A673 (cell line): Measurements from ENCODE around the gene GRIN2D. TPM values are rescaled to one million over a fixed set of nuclear protein-coding genes. Genes with fewer than 3 reads are reported as not detected.

ENCODE experiments used
- BruUV-seq: library from RNA; stranded (reverse); fragments of 400-500 nt; replicated peaks from 2 replicates; lab custom pipeline; 2021; lab: Mats Ljungman, UMichigan
- CTCF ChIA-PET: fragments of 300-600 bp; sonication (Branson Sonifier 250); formaldehyde crosslinking; loops from one replicate; lab custom pipeline; 2022; ENCODE audit warnings: antibody characterized with exemption; lab: Charles Lee
- POLR2A ChIA-PET: fragments of 300-600 bp; sonication (Branson Sonifier 250); formaldehyde crosslinking; loops from one replicate; lab custom pipeline; 2022; ENCODE audit warnings: antibody characterized with exemption; ENCODE audit not compliant: low non-redundant PET; lab: Charles Lee
- DNase-seq: peaks from one replicate; pipeline ENCODE4 v3.0.0-alpha.2; 2015; ENCODE audit warnings: low spot score
- H3K27ac ChIP-seq: fragments of 200-600 bp; sonication (generic); 2 replicates; pipeline ENCODE4 v1.5.1; 2016; ENCODE audit warnings: mixed run types, low read depth, mild to moderate bottlenecking, mixed read lengths, antibody characterized with exemption, low read length; ENCODE audit not compliant: poor library complexity, severe bottlenecking
- H3K27me3 ChIP-seq: fragments of 200-600 bp; sonication (generic); replicated peaks from 2 replicates; pipeline ENCODE4 v1.6.1; 2017; ENCODE audit warnings: mixed run types, low read depth, mild to moderate bottlenecking, mixed read lengths, antibody characterized with exemption, low read length; ENCODE audit not compliant: insufficient read depth, poor library complexity
- H3K36me3 ChIP-seq: fragments of 200-600 bp; sonication (generic); 2 replicates; pipeline ENCODE4 v1.6.1; 2016; ENCODE audit warnings: mixed run types, mild to moderate bottlenecking, mixed read lengths, antibody characterized with exemption, low read length; ENCODE audit not compliant: insufficient read depth, poor library complexity, severe bottlenecking
- H3K4me1 ChIP-seq: fragments of 200-600 bp; sonication (generic); 2 replicates; pipeline ENCODE4 v1.6.1; 2017; ENCODE audit warnings: mixed run types, mild to moderate bottlenecking, mixed read lengths, antibody characterized with exemption, low read length; ENCODE audit not compliant: insufficient read depth, poor library complexity, severe bottlenecking
- H3K4me3 ChIP-seq: fragments of 200-600 bp; sonication (generic); 2 replicates; pipeline ENCODE4 v1.5.1; 2016; ENCODE audit warnings: low read depth, mixed run types, mild to moderate bottlenecking, mixed read lengths, low read length; ENCODE audit not compliant: poor library complexity, severe bottlenecking
- H3K9me3 ChIP-seq: fragments of 200-600 bp; sonication (generic); 2 replicates; pipeline ENCODE4 v1.6.1; 2016; ENCODE audit warnings: mixed run types, low read depth, mild to moderate bottlenecking, mixed read lengths, antibody characterized with exemption, low read length; ENCODE audit not compliant: poor library complexity, severe bottlenecking
- EZH2 ChIP-seq: fragments of 200-600 bp; sonication (generic); IDR thresholded peaks from 2 replicates; pipeline ENCODE4 v1.6.1; 2017; ENCODE audit warnings: borderline replicate concordance, low read depth, mild to moderate bottlenecking, mixed read lengths, antibody characterized with exemption, low read length; ENCODE audit not compliant: poor library complexity, severe bottlenecking
- intact Hi-C: fragments of 100-400 bp; cut with micrococcal nuclease; formaldehyde crosslinking; loops from one replicate; pipeline ENCODE4 v1.10.0; 2022; ENCODE audit not compliant: unreplicated experiment
- total RNA-seq: library from RNA; stranded (reverse); gene quantifications from 2 replicates; pipeline ENCODE4 v1.2.3, GENCODE V29; 2021
- TF ChIP-seq, protein P1 (sequence below): fragments of 300-800, 200-600 bp; sonication (generic); conservative IDR thresholded peaks from 2 replicates; pipeline ENCODE4 v1.5.1; 2017; ENCODE audit warnings: low read depth, mild to moderate bottlenecking, antibody characterized with exemption, low read length, moderate library complexity, mixed read lengths

GRIN2D gene
- total RNA-seq, 1 experiment from 2014 or later, result 10.4 TPM

DNA sequence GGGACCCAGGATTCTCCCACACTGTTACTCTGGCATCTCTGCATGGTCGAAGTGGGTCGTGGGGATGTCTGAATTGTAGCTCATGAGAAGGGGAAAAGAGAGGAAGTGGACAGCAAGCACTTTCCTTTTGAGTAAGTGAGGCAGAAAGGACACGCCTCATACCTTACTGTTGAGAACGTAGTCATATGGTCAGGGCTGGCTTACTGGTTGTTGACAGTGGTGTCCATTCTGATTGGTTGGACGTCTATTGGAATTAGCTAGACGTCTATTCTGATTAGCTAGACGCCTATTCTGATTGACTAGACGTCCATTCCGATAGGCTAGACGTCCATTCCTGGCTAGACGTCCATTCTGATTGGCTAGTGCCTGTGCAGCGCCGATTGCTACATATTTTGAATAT, 12.4 kb downstream of the GRIN2D start:
- no peaks in the 10 kb centered on the region for H3K27me3 ChIP-seq
- ChIA-PET CTCF (no interaction called here), POLR2A (no interaction called here)
- TF ChIP-seq EZH2, result no peak
- TF ChIP-seq, protein P1, sequence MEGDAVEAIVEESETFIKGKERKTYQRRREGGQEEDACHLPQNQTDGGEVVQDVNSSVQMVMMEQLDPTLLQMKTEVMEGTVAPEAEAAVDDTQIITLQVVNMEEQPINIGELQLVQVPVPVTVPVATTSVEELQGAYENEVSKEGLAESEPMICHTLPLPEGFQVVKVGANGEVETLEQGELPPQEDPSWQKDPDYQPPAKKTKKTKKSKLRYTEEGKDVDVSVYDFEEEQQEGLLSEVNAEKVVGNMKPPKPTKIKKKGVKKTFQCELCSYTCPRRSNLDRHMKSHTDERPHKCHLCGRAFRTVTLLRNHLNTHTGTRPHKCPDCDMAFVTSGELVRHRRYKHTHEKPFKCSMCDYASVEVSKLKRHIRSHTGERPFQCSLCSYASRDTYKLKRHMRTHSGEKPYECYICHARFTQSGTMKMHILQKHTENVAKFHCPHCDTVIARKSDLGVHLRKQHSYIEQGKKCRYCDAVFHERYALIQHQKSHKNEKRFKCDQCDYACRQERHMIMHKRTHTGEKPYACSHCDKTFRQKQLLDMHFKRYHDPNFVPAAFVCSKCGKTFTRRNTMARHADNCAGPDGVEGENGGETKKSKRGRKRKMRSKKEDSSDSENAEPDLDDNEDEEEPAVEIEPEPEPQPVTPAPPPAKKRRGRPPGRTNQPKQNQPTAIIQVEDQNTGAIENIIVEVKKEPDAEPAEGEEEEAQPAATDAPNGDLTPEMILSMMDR, result no peak
- no peak for DNase-seq
- intact Hi-C loops, result no loop called here
- H3K4me1 ChIP-seq, result peaks cover 3% of the 10 kb centered on the region
- H3K4me3 ChIP-seq, result no peak overlapping the region
- H3K36me3 ChIP-seq, result no peaks in the 10 kb centered on the region
- no TSS peak for BruUV-seq
- no peaks in the 10 kb centered on the region for H3K9me3 ChIP-seq
- H3K27ac ChIP-seq, result no peak overlapping the region

DNA sequence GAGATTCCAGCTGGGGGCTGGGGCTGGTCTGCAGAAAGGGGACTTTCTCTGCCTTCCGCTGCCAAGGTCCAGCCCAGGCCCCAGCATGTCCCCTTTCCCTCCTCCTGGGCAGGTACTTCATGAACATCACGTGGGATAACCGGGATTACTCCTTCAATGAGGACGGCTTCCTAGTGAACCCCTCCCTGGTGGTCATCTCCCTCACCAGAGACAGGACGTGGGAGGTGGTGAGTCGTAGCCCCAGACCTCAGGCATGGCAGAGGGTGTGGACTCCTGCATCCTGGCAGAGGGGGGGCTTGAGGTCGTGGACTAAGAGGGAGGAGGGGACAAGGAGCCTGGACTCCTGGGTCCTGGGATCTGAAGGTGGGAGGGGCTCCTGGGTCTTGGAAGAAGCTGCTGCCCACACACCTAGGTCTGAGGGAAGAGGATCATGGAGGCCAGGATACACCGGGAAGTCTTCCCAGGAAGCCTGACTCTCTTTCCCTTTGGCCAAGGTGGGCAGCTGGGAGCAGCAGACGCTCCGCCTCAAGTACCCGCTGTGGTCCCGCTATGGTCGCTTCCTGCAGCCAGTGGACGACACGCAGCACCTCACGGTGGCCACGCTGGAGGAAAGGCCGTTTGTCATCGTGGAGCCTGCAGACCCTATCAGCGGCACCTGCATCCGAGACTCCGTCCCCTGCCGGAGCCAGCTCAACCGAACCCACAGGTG, 20.6 kb downstream of the GRIN2D start:
- TF ChIP-seq, protein P1, result no peak
- CTCF ChIA-PET, result no interaction called here
- no TSS peak for BruUV-seq
- no peak overlapping the region for H3K4me3 ChIP-seq
- H3K27me3 ChIP-seq, result no peaks in the 10 kb centered on the region
- intact Hi-C loops, result no loop called here
- H3K4me1 ChIP-seq, result peaks cover 5% of the 10 kb centered on the region
- DNase-seq, result no peak
- no peaks in the 10 kb centered on the region for H3K9me3 ChIP-seq
- H3K36me3 ChIP-seq, result no peaks in the 10 kb centered on the region
- POLR2A ChIA-PET, result no interaction called here
- peak overlapping the region; percentile 16 for H3K27ac ChIP-seq

DNA sequence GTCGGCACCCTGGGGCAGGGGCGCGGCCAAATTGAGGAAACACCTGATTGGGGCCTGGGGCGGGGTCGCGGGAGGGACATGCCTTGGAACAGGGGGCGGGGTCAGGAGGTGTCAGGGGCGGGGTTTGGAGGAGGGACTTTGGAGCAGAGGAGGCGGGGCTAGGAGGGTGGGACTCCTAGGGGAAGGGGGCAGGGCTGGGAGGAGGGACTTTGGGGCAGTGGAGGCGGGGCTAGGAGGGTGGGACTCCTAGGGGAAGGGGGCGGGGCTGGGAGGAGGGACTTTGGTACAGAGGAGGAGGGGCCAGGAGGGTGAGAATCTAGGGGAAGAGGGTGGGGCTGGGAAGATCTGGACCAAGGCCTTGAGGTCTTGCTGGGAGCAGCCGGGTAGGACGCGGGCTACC, 21.9 kb downstream of the GRIN2D start:
- ChIA-PET CTCF (no interaction called here), POLR2A (no interaction called here)
- intact Hi-C loops, result no loop called here
- H3K27ac ChIP-seq, result no peak overlapping the region
- TF ChIP-seq, protein P1, result no peak
- no peak for TF ChIP-seq EZH2
- no peaks in the 10 kb centered on the region for H3K9me3 ChIP-seq
- no peaks in the 10 kb centered on the region for H3K36me3 ChIP-seq
- DNase-seq, result peak; percentile 81
- H3K4me3 ChIP-seq, result no peak overlapping the region
- no peaks in the 10 kb centered on the region for H3K27me3 ChIP-seq
- H3K4me1 ChIP-seq, result peaks cover 5% of the 10 kb centered on the region
- no TSS peak for BruUV-seq
